Lung (tissue), 12 donors: ENCODE data around the gene SLC7A8. TPM values are rescaled to one million over a fixed set of nuclear protein-coding genes. Genes with fewer than 3 reads are reported as not detected.

Experiments
- ATAC-seq: fragments of 200-7000 bp; cut with Tn5 transposase; one replicate; pipeline ENCODE4 v1.9.1; 2020; ENCODE audit warnings: moderate number of reproducible peaks; ENCODE audit not compliant: insufficient read depth, low FRiP score
- DNase-seq, 3 donors: peaks; one replicate each; pipeline ENCODE4 v3.0.0-alpha.2; 2013 to 2017
- H3K27ac ChIP-seq, 2 donors: one replicate each; pipeline ENCODE4 v1.5.1; 2013; ENCODE audit warnings: mild to moderate bottlenecking in 2 of 2, moderate library complexity in 2 of 2, control low read depth in 1 of 2, inconsistent platforms in 1 of 2, low read depth in 1 of 2, low read length in 1 of 2
- H3K27me3 ChIP-seq, 3 donors: one replicate each; pipeline ENCODE4 v1.5.1; 2013; ENCODE audit warnings: low read length in 2 of 3; ENCODE audit not compliant: control insufficient read depth in 3 of 3, insufficient read depth in 3 of 3
- H3K36me3 ChIP-seq, 4 donors: one replicate each; pipeline ENCODE4 v1.5.1; 2013; ENCODE audit warnings: low read length in 4 of 4, mild to moderate bottlenecking in 1 of 4, moderate library complexity in 1 of 4; ENCODE audit not compliant: control insufficient read depth in 4 of 4, insufficient read depth in 4 of 4
- H3K4me1 ChIP-seq, 5 donors: one replicate each; pipeline ENCODE4 v1.5.1; 2013; ENCODE audit warnings: low read length in 5 of 5, mild to moderate bottlenecking in 2 of 5, moderate library complexity in 1 of 5; ENCODE audit not compliant: control insufficient read depth in 5 of 5, insufficient read depth in 5 of 5
- H3K4me3 ChIP-seq: one replicate; pipeline ENCODE4 v1.5.1; 2013; ENCODE audit warnings: mild to moderate bottlenecking, control low read depth, moderate library complexity
- H3K9ac ChIP-seq, 2 donors: one replicate each; pipeline ENCODE4 v1.5.1; 2013; ENCODE audit warnings: low read length in 2 of 2, control low read depth in 1 of 2; ENCODE audit not compliant: insufficient read depth in 1 of 2
- H3K9me3 ChIP-seq, 4 donors: one replicate each; pipeline ENCODE4 v1.5.1; 2013; ENCODE audit warnings: low read length in 3 of 4, mild to moderate bottlenecking in 1 of 4, moderate library complexity in 1 of 4; ENCODE audit not compliant: control insufficient read depth in 4 of 4, insufficient read depth in 3 of 4
- WGBS, 2 donors: extraction: QIAGEN DNeasy Blood & Tissue Kit; methylation state at CpG; one replicate each; pipeline ENCODE4 v1.1.7; 2013; 5-methylcytosine and 5-hydroxymethylcytosine counted together
- polyA plus RNA-seq, 2 donors: library from polyadenylated mRNA; stranded (reverse); fragments of 200-250 nt; gene quantifications; one replicate each; pipeline ENCODE4 v1.2.1, GENCODE V29; 2013
- total RNA-seq, 2 donors: library from RNA; depleted of rRNA in 1 of 2; stranded (reverse); fragments of >200 nt in 1 of 2; gene quantifications; one replicate each; pipeline ENCODE4 v1.2.1, GENCODE V29; 2014 to 2021
- TF ChIP-seq, protein P1 (sequence below): IDR thresholded peaks from 2 replicates; pipeline ENCODE4 v1.5.1; 2012; ENCODE audit warnings: mild to moderate bottlenecking; ENCODE audit errors: control extremely low read depth, extremely low read depth
- donor health status: control.
- donor health status: control.
- donor health status: Bipolar disorder and iron deficiency.
- donor health status: healthy.
- donor health status: DM: yes; HTN: yes; CAD: no.

SLC7A8 gene
- total and polyA plus RNA-seq, 4 donors, result 28.1 to 74.0 (median 41.9) TPM

DNA sequence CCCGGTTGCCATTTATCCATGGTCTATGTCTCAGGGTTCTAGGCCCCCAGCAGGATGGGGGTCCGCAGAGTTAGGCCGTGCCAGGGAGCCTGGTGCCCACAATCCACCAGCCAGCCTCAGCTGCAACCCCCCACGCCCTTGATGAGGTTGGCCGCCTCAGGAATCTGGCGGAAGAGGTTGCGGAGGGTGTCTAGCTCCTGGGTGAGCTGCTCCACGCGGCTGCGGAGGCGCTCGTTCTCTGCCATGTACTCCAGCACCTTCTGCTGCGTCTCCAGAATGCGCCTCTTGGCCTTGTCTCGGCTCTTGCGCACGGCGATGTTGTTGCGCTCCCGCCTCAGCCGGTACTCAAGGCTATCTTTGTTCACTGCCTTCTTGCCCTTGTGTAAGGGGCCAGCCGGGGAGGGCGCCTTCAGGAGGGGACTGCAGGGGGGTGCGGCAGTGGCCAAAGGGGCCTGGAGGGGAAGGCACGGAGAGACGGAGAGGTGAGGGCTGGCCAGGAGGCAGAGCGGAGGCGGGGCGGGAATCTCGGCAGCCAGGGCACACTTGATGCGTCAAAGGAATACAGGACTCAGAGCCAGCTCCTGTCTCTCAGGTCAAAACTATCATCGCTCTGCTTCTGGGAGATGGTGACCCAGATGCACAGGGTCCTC is 66.0 kb downstream of the SLC7A8 start:
- no peak overlapping the region for H3K4me3 ChIP-seq
- no peak overlapping the region for H3K27ac ChIP-seq

DNA sequence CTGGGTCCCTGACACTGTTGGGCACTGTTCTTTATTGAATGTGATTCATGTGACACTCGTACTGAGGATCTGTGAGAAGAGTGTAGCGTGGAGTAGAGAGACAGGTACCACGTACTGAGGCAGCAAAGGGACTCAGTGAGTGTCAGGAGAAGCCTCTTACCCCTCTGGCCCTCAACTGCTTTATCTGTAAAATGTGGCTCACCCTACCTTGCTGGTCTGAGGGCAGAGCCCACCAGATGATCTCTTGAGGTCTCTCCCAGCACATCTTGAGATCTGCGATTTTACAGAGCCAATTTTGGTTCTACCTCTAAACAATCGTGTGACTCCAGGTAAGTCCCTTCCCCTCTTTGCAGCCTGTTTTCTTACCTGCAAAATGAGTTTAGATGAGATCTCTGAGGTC is 67.5 kb downstream of the SLC7A8 start:
- Histone ChIP-seq H3K9me3 (no peaks in the 10 kb centered on the region), H3K9ac (no peak overlapping the region), H3K27me3 (no peaks in the 10 kb centered on the region), H3K4me3 (no peak overlapping the region), H3K36me3 (no peaks in the 10 kb centered on the region), H3K4me1 (peaks cover 0 to 33% (median 9%) of the 10 kb centered on the region in 5 donors), H3K27ac (no peak overlapping the region)
- WGBS, 2 donors, result 78 to 84% methylated on average over 5 of the region's 5 CpGs
- DNase-seq (no peak), ATAC-seq (no peak)
- TF ChIP-seq, protein P1, sequence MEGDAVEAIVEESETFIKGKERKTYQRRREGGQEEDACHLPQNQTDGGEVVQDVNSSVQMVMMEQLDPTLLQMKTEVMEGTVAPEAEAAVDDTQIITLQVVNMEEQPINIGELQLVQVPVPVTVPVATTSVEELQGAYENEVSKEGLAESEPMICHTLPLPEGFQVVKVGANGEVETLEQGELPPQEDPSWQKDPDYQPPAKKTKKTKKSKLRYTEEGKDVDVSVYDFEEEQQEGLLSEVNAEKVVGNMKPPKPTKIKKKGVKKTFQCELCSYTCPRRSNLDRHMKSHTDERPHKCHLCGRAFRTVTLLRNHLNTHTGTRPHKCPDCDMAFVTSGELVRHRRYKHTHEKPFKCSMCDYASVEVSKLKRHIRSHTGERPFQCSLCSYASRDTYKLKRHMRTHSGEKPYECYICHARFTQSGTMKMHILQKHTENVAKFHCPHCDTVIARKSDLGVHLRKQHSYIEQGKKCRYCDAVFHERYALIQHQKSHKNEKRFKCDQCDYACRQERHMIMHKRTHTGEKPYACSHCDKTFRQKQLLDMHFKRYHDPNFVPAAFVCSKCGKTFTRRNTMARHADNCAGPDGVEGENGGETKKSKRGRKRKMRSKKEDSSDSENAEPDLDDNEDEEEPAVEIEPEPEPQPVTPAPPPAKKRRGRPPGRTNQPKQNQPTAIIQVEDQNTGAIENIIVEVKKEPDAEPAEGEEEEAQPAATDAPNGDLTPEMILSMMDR, result no peak

More for the DNA sequence above, 66.0 kb downstream of the SLC7A8 start:
- ATAC-seq (no peak), DNase-seq (no peak)
- H3K27me3 ChIP-seq, result no peaks in the 10 kb centered on the region
- peaks cover 0 to 47% (median 17%) of the 10 kb centered on the region in 5 donors for H3K4me1 ChIP-seq
- H3K9ac ChIP-seq, result no peak overlapping the region
- no peaks in the 10 kb centered on the region for H3K36me3 ChIP-seq
- WGBS, 2 donors, result 59 to 82% methylated on average over 32 of the region's 32 CpGs
- H3K9me3 ChIP-seq, result no peaks in the 10 kb centered on the region
- TF ChIP-seq, protein P1, result no peak

DNA sequence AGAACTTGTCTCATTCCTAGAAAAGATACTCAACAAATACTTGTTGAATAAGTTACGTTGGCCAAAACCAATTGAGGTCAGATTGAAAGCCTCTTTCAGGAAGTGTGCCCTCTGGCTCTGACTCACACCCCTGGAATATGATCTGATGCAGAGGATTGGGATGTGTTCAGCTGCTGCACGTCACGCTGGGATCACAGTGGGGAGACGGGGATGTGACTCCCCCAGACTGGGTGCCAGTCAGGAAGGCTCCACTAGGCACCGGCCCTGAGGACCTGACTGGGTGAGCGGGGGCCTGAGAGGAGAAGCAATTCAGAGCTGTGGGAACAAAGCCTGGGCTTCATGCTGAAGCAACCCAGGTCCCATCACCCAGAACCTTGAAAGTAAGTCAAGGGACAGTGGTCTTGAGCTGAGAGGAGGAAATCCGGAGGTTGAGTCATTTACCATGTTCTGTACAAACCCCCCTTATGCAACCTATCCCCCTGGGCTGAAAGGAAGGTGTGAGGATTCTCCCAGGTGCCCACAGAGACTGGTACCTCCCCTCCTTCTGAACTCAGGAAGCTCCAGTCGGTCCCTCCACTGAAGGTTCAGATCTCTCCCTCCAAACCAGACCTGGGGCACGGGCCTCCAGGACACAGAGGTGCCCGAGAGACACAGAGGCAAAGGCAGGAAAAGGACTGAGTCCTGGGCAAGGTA is 68.3 kb downstream of the SLC7A8 start:
- H3K36me3 ChIP-seq, result no peaks in the 10 kb centered on the region
- H3K4me1 ChIP-seq, result peaks cover 0 to 29% (median 9%) of the 10 kb centered on the region in 5 donors
- DNase-seq (peak in 1 of 3 donors; percentile 40), ATAC-seq (peak; percentile 81)
- WGBS, 2 donors, result 37 to 54% methylated on average over 10 of the region's 10 CpGs
- no peak overlapping the region for H3K9ac ChIP-seq
- H3K27me3 ChIP-seq, result no peaks in the 10 kb centered on the region
- TF ChIP-seq, protein P1, result no peak
- H3K4me3 ChIP-seq, result no peak overlapping the region
- no peaks in the 10 kb centered on the region for H3K9me3 ChIP-seq
- peak overlapping the region in 1 of 2 donors; percentile 13 for H3K27ac ChIP-seq
